ENCODE data around the gene STK32C.
A peak's percentile ranks its signal among the peaks of the same experiment; 100 is the strongest.

The STK32C gene

GRCh38 chr10:132333386-132333785 is 25.6 kb upstream of the STK32C start:
- no peak overlapping the region for H3K4me3 ChIP-seq (ENCODE audit: low read length)
- DNase-seq (ENCODE audit: low read depth), result no peak
- TF ChIP-seq CTCF (IDR thresholded peaks at IDR 0.05; ENCODE audit: insufficient read depth, low read depth, low read length, missing control alignments), result no peak

GRCh38 chr10:132332433-132332754 is 24.6 kb upstream of the STK32C start:
- peak; percentile 11 for DNase-seq (ENCODE audit: low read depth)
- peak overlapping the region; percentile 79 for H3K4me3 ChIP-seq (ENCODE audit: low read length)
- TF ChIP-seq CTCF (IDR thresholded peaks at IDR 0.05; ENCODE audit: insufficient read depth, low read depth, low read length, missing control alignments), result no peak

- TF ChIP-seq CTCF (IDR thresholded peaks at IDR 0.05; ENCODE audit: insufficient read depth, low read depth, low read length, missing control alignments), result no peak
- peak; percentile 97 for DNase-seq (ENCODE audit: low read depth)
- peak within 1 kb of the TSS; percentile 92 for H3K4me3 ChIP-seq (ENCODE audit: low read length)
Observed at GRCh38 chr10:132331601-132332432, 24.1 kb upstream of the STK32C start, which contains the start of gene LRRC27. Gene LRRC27 (plus strand): TSS chr10:132332193. CDS start chr10:132333525, 1,332 bp downstream.

GRCh38 chr10:132330486-132330833 is 22.7 kb upstream of the STK32C start:
- TF ChIP-seq CTCF (IDR thresholded peaks at IDR 0.05; ENCODE audit: insufficient read depth, low read depth, low read length, missing control alignments), result no peak
- DNase-seq (ENCODE audit: low read depth), result no peak

GRCh38 chr10:132329565-132330485 is 22.1 kb upstream of the STK32C start:
- TF ChIP-seq CTCF (IDR thresholded peaks at IDR 0.05; ENCODE audit: insufficient read depth, low read depth, low read length, missing control alignments), result no peak
- peak overlapping the region; percentile 92 for H3K4me3 ChIP-seq (ENCODE audit: low read length)
- peak; percentile 11 for DNase-seq (ENCODE audit: low read depth)

More at GRCh38 chr10:132330486-132330833, 22.7 kb upstream of the STK32C start:
- H3K4me3 ChIP-seq (ENCODE audit: low read length), result peak overlapping the region; percentile 92

GRCh38 chr10:132328738-132329137 is 21.0 kb upstream of the STK32C start:
- TF ChIP-seq CTCF (IDR thresholded peaks at IDR 0.05; ENCODE audit: insufficient read depth, low read depth, low read length, missing control alignments), result no peak
- no peak overlapping the region for H3K4me3 ChIP-seq (ENCODE audit: low read length)
- no peak for DNase-seq (ENCODE audit: low read depth)
